SK-N-SH (cell line): Measurements from ENCODE around the gene SURF4. TPM values are rescaled to one million over a fixed set of nuclear protein-coding genes. Genes with fewer than 3 reads are reported as not detected.

Experiments used
- CTCF ChIA-PET: fragments of 300-600, 350-600 bp; formaldehyde crosslinking; extraction: SDS; loops from one replicate; lab custom pipeline; 2021; lab: Yijun Ruan, JAX
- POLR2A ChIA-PET: fragments of 350-600 bp; sonication (Branson Sonifier 250); formaldehyde crosslinking; extraction: SDS; loops from one replicate; lab custom pipeline; 2020; ENCODE audit warnings: antibody characterized with exemption, inconsistent platforms; lab: Yijun Ruan, JAX
- DNase-seq: peaks from one replicate; pipeline ENCODE4 v3.0.0; 2012
- H2AFZ ChIP-seq: fragments of 200-600 bp; sonication (generic); 2 replicates; pipeline ENCODE4 v1.8.1; 2016; ENCODE audit warnings: antibody characterized with exemption, mild to moderate bottlenecking, low read depth
- H3F3A ChIP-seq: fragments of 200-600 bp; sonication (generic); replicated peaks from 2 replicates; pipeline ENCODE3; 2016; ENCODE audit warnings: antibody characterized with exemption, mild to moderate bottlenecking; ENCODE audit not compliant: insufficient read depth
- H3K27ac ChIP-seq, 2 experiments: fragments of 200-500 bp in 1 of 2; fragments of 200-600 bp in 1 of 2; sonication (Bioruptor generic) in 1 of 2; sonication (generic), shearing (Covaris generic) in 1 of 2; 2 replicates each; pipeline versions ENCODE4 v1.5.1 to v1.6.1; 2014 to 2016; ENCODE audit warnings: low read depth in 2 of 2, inconsistent platforms in 1 of 2, low read length in 1 of 2, mild to moderate bottlenecking in 1 of 2, mixed read lengths in 1 of 2
- H3K27me3 ChIP-seq: fragments of 200-600 bp; sonication (generic), shearing (Covaris generic); 2 replicates; pipeline ENCODE4 v1.6.1; 2016; ENCODE audit warnings: mixed run types; ENCODE audit not compliant: insufficient read depth
- H3K36me3 ChIP-seq, 2 experiments: fragments of 200-500 bp in 1 of 2; fragments of 200-600 bp in 1 of 2; sonication (Bioruptor generic) in 1 of 2; sonication (generic) in 1 of 2; replicated peaks in 1 of 2; 2 replicates each; pipeline versions ENCODE3 to v1.5.1; 2014 to 2016; ENCODE audit warnings: low read length in 1 of 2, mild to moderate bottlenecking in 1 of 2; ENCODE audit not compliant: insufficient read depth in 2 of 2, control insufficient read depth in 1 of 2
- H3K4me1 ChIP-seq, 2 experiments: fragments of 200-500 bp in 1 of 2; fragments of 200-600 bp in 1 of 2; sonication (Bioruptor generic) in 1 of 2; sonication (generic), shearing (Covaris generic) in 1 of 2; 2 replicates each; pipeline versions ENCODE4 v1.5.1 to v1.6.1; 2014 to 2016; ENCODE audit warnings: low read depth in 1 of 2, low read length in 1 of 2, mixed run types in 1 of 2; ENCODE audit not compliant: insufficient read depth in 2 of 2, control insufficient read depth in 1 of 2
- H3K4me2 ChIP-seq: fragments of 200-600 bp; sonication (generic), shearing (Covaris generic); 2 replicates; pipeline ENCODE4 v1.6.1; 2017; ENCODE audit warnings: mixed run types
- H3K4me3 ChIP-seq, 2 experiments: fragments of 200-500 bp in 1 of 2; fragments of 200-600 bp in 1 of 2; sonication (Bioruptor generic) in 1 of 2; sonication (generic), shearing (Covaris generic) in 1 of 2; 2 replicates each; pipeline versions ENCODE4 v1.5.1 to v1.8.1; 2014 to 2016; ENCODE audit warnings: low read depth in 2 of 2, inconsistent platforms in 1 of 2, low read length in 1 of 2, mild to moderate bottlenecking in 1 of 2, mixed read lengths in 1 of 2, moderate library complexity in 1 of 2
- H3K79me2 ChIP-seq: fragments of 200-600 bp; sonication (generic); 2 replicates; pipeline ENCODE4 v1.8.1; 2017; ENCODE audit warnings: mild to moderate bottlenecking; ENCODE audit not compliant: insufficient read depth
- H3K9ac ChIP-seq: fragments of 200-600 bp; sonication (generic); 2 replicates; pipeline ENCODE4 v1.6.1; 2017; ENCODE audit warnings: mixed run types
- H3K9me2 ChIP-seq: fragments of 200-600 bp; sonication (generic); 2 replicates; pipeline ENCODE4 v1.6.1; 2017; ENCODE audit warnings: mixed run types
- H3K9me3 ChIP-seq: fragments of 200-600 bp; sonication (generic); 2 replicates; pipeline ENCODE4 v1.6.1; 2017; ENCODE audit warnings: mixed run types, mild to moderate bottlenecking, moderate library complexity
- H4K20me1 ChIP-seq: fragments of 200-600 bp; sonication (generic); 2 replicates; pipeline ENCODE4 v1.6.1; 2017; ENCODE audit warnings: mild to moderate bottlenecking, mixed run types; ENCODE audit not compliant: insufficient read depth
- CHD2 ChIP-seq: fragments of 150-350 bp; IDR thresholded peaks from 2 replicates; pipeline ENCODE4 v1.6.1; 2018; ENCODE audit warnings: low read length; ENCODE audit not compliant: partially characterized antibody
- CTCF ChIP-seq: fragments of 200-600 bp; sonication (generic); IDR thresholded peaks from 2 replicates; pipeline ENCODE4 v1.6.1; 2017; ENCODE audit warnings: antibody characterized with exemption, mild to moderate bottlenecking, moderate library complexity
- EP300 ChIP-seq, 2 experiments: IDR thresholded peaks; 2 replicates each; pipeline versions ENCODE4 v1.4.0 to v1.6.1; 2012; ENCODE audit warnings: borderline replicate concordance in 1 of 2, low read depth in 1 of 2, low read length in 1 of 2
- EZH2phosphoT487 ChIP-seq: fragments of 200-600 bp; sonication (generic); IDR thresholded peaks from 2 replicates; pipeline ENCODE4 v1.6.1; 2017; ENCODE audit warnings: low read depth, mixed run types, mild to moderate bottlenecking, antibody characterized with exemption, moderate library complexity, borderline replicate concordance
- GABPA ChIP-seq: IDR thresholded peaks from 2 replicates; pipeline ENCODE4 v1.4.0; 2012; ENCODE audit warnings: low read depth, mild to moderate bottlenecking
- GATA2 ChIP-seq: sonication (generic); formaldehyde crosslinking; IDR thresholded peaks from 2 replicates; pipeline ENCODE4 v1.5.0; 2020; ENCODE audit warnings: mild to moderate bottlenecking, missing genetic modification reagents
- IRF3 ChIP-seq: fragments of 150-350 bp; IDR thresholded peaks from 2 replicates; pipeline ENCODE4 v1.6.1; 2016; ENCODE audit warnings: mild to moderate bottlenecking, low read depth, low read length
- MEF2A ChIP-seq: IDR thresholded peaks from 2 replicates; pipeline ENCODE4 v1.4.0; 2012; ENCODE audit warnings: low read depth, borderline replicate concordance
- MXI1 ChIP-seq: IDR thresholded peaks from 2 replicates; pipeline ENCODE4 v1.6.1; 2012; ENCODE audit warnings: mild to moderate bottlenecking, low read depth, low read length, improper control_type of control experiment
- NFIC ChIP-seq: IDR thresholded peaks from 2 replicates; pipeline ENCODE4 v1.4.0; 2012; ENCODE audit warnings: borderline replicate concordance
- NRF1 ChIP-seq: IDR thresholded peaks from 2 replicates; pipeline ENCODE4 v1.6.1; 2012; ENCODE audit warnings: low read depth, mild to moderate bottlenecking, low read length
- PBX3 ChIP-seq: IDR thresholded peaks from 2 replicates; pipeline ENCODE4; 2012
- RCOR1 ChIP-seq: fragments of 150-350 bp; IDR thresholded peaks from 2 replicates; pipeline ENCODE4 v1.6.1; 2017; ENCODE audit warnings: antibody characterized with exemption, low read length
- RFX5 ChIP-seq: IDR thresholded peaks from 2 replicates; pipeline ENCODE4 v1.6.1; 2012; ENCODE audit warnings: mild to moderate bottlenecking, improper control_type of control experiment, low read length
- SMC3 ChIP-seq: IDR thresholded peaks from 2 replicates; pipeline ENCODE4 v1.6.1; 2012; ENCODE audit warnings: low read depth, low read length, improper control_type of control experiment
- TCF12 ChIP-seq: IDR thresholded peaks from 2 replicates; pipeline ENCODE4 v1.4.0; 2012
- USF2 ChIP-seq: fragments of 150-350 bp; IDR thresholded peaks from 2 replicates; pipeline ENCODE4 v1.6.1; 2017; ENCODE audit warnings: antibody characterized with exemption, low read length, low read depth, borderline replicate concordance
- YY1 ChIP-seq: IDR thresholded peaks from 2 replicates; pipeline ENCODE4 v1.4.0; 2012; ENCODE audit warnings: low read depth, mild to moderate bottlenecking
- WGBS: methylation state at CpG from one replicate; pipeline ENCODE4 v1.1.6; 2017; ENCODE audit warnings: low lambda C conversion rate; 5-methylcytosine and 5-hydroxymethylcytosine counted together
- polyA plus RNA-seq, 3 experiments: library from polyadenylated mRNA; depleted of rRNA; stranded (reverse); fragments of >200 nt; gene quantifications; 2 replicates each; pipeline ENCODE4 v1.2.3, GENCODE V29; 2012

SURF4 gene
- polyA plus RNA-seq, 1 of the 3 experiments (the other 2 are of a cell fraction) = 165 TPM

GRCh38 chr9:133354766-133355165 lies 21.1 kb downstream of the SURF4 start:
- Histone ChIP-seq H4K20me1 (peaks cover 28% of the 10 kb centered on the region), H3K9ac (no peak overlapping the region), H3K4me1 (peaks cover 16 to 41% of the 10 kb centered on the region in 2 experiments; a peak in 3 of 4 replicates), H3F3A (peaks cover 41% of the 10 kb centered on the region), H3K4me3 (no peak overlapping the region; a peak in 1 of 4 replicates), H3K27me3 (no peaks in the 10 kb centered on the region), H3K9me2 (no peaks in the 10 kb centered on the region), H3K79me2 (peaks cover 55% of the 10 kb centered on the region), H2AFZ (no peak overlapping the region), H3K9me3 (no peaks in the 10 kb centered on the region), H3K36me3 (peaks cover 25 to 57% of the 10 kb centered on the region in 2 experiments), H3K27ac (no peak overlapping the region), H3K4me2 (peak overlapping the region; percentile 93)
- DNase-seq = no peak
- TF ChIP-seq PBX3 (no peak), CHD2 (no peak), GABPA (no peak), CTCF (no peak), IRF3 (no peak)
- ChIA-PET CTCF (interaction anchor here (1.2 to 1.7 kb wide), 2 partner anchors 9 to 25 kb away, joined by 3 to 5 read pairs; no protein-coding TSS in a partner anchor), POLR2A (interaction anchor here (0.6 to 1.0 kb wide), 2 partner anchors 9 to 21 kb away, joined by 3 to 4 read pairs; no protein-coding TSS in a partner anchor)
- 92% methylated on average over 5 of the region's 7 CpGs for WGBS

- H3K79me2 ChIP-seq = peaks cover 64% of the 10 kb centered on the region
- TF ChIP-seq NRF1 = no peak
- no peak for TF ChIP-seq PBX3
- no peak for TF ChIP-seq GATA2 (CRISPR knock-in tag)
- no peak for TF ChIP-seq MXI1
- no peak for TF ChIP-seq TCF12
- TF ChIP-seq MEF2A = no peak
- TF ChIP-seq YY1 = no peak
- TF ChIP-seq NFIC = no peak
- no peak for TF ChIP-seq RCOR1
- no peak for TF ChIP-seq EP300 (IDR thresholded peaks at IDR 0.05; ENCODE audit: borderline replicate concordance in 1 of 2, low read depth in 1 of 2, low read length in 1 of 2)
- TF ChIP-seq SMC3 = no peak
- TF ChIP-seq GABPA = no peak
- TF ChIP-seq EZH2phosphoT487 = no peak
- TF ChIP-seq RFX5 = no peak
- no peak for TF ChIP-seq USF2
- TF ChIP-seq, all 33 proteins: peak for 0
- Histone ChIP-seq H3K9me3 (no peaks in the 10 kb centered on the region), H3K36me3 (peaks cover 36 to 57% of the 10 kb centered on the region in 2 experiments), H3K4me1 (peaks cover 20 to 41% of the 10 kb centered on the region in 2 experiments; a peak in 3 of 4 replicates), H3K9ac (no peak overlapping the region), H3F3A (peaks cover 45% of the 10 kb centered on the region), H3K4me3 (no peak overlapping the region), H3K27ac (no peak overlapping the region; a peak in 1 of 4 replicates), H3K4me2 (no peak overlapping the region), H4K20me1 (peaks cover 34% of the 10 kb centered on the region), H2AFZ (no peak overlapping the region), H3K9me2 (no peaks in the 10 kb centered on the region), H3K27me3 (no peaks in the 10 kb centered on the region)
- 73% methylated on average over 5 of the region's 5 CpGs for WGBS
- POLR2A ChIA-PET = interaction anchor here (0.7 to 1.1 kb wide), 2 partner anchors 10 to 18 kb away, joined by 3 to 4 read pairs; no protein-coding TSS in a partner anchor
- CTCF ChIA-PET = interaction anchor here (1.2 to 1.4 kb wide), 4 partner anchors 11 to 209 kb away, joined by 3 to 4 read pairs (median 3); no protein-coding TSS in a partner anchor
- no peak for DNase-seq
Observed at GRCh38 chr9:133353548-133353947, 22.3 kb downstream of the SURF4 start.
